ENCODE results near the gene GLCE. TPM values are rescaled to one million over a fixed set of nuclear protein-coding genes. Genes with fewer than 3 reads are reported as not detected.

The GLCE gene
- total RNA-seq, 4 donors from 2014 or later, result 10.7 to 24.5 (median 16.2) TPM

- TF ChIP-seq CTCF (IDR thresholded peaks at IDR 0.05; ENCODE audit: low read depth), result no peak
These were observed 33.8 kb downstream of the GLCE start for GRCh38 chr15:69194025-69194827.

DNA sequence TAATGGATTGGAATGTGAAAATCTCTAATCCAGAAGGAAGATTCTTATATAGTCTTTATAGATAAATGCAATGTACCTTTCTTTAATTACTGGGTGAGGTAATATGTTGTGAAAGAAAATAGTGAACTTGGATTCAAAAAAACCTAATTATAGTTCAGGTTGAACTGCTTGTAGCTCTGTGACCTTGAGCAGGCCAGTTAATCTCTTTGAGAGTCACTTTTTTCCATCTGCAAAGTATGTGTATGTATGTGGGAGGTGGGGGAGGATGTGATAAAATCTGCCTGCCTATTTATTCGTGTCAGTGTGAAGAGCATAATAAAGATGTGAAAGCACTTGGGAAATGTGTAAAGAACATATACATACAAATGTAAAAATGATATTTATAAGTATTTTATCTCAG lies 34.4 kb downstream of the GLCE start:
- no peak for TF ChIP-seq CTCF (IDR thresholded peaks at IDR 0.05; ENCODE audit: low read depth)

- TF ChIP-seq CTCF (IDR thresholded peaks at IDR 0.05; ENCODE audit: low read depth), result no peak
These were observed 40.7 kb downstream of the GLCE start for GRCh38 chr15:69200832-69201745.

DNA sequence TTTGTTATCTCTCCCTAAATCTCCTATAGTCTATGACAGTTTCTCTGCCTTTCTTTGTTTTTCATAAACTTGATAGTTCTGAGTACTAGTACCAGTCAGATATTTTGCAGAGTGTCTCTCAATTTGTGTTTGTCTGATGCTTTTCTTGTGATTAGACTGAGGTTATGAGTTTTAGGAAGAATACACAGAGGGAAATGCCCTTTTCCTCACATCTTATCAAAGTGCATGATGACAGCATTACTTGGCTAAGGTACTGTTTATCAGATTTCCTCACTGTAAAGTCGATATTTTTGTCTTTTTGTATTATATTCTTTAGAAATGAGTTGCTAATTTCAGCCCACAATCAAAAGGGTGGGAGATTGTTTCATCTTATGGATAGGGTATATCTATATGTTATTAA lies 45.6 kb downstream of the GLCE start:
- no peak for TF ChIP-seq CTCF (IDR thresholded peaks at IDR 0.05; ENCODE audit: low read depth)

- TF ChIP-seq CTCF (IDR thresholded peaks at IDR 0.05; ENCODE audit: low read depth), result no peak
These were observed 49.2 kb downstream of the GLCE start for GRCh38 chr15:69209661-69210060.

DNA sequence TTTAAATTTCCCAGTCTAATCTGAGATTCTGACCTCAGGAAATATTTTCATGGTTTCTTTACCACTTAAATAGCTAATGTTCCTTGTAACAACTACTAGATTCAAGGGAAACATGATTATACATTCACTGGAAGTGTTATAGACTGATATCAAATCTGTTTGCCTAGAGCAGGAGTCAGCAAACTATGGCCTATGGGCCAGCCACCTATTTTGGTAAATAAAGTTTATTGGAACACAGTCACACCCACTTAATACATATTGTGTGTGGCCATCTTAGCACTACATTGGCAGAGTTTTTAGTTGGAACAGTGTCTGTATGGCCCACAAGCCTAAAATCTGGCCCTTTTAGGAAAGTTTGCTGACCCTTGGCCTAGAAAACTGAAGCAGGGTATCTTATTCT lies 50.1 kb downstream of the GLCE start:
- TF ChIP-seq CTCF (IDR thresholded peaks at IDR 0.05; ENCODE audit: low read depth), result no peak

- TF ChIP-seq CTCF (IDR thresholded peaks at IDR 0.05; ENCODE audit: low read depth), result no peak
These were observed 53.4 kb downstream of the GLCE start for GRCh38 chr15:69213786-69214185.
